A549 (cell line): ENCODE data around the gene NRSN1. TPM values are rescaled to one million over a fixed set of nuclear protein-coding genes. Genes with fewer than 3 reads are reported as not detected.
"Not testable (repeated sequence)": the region's sequence is repeated elsewhere in the genome, so short reads cannot be mapped to it uniquely, and the experiment has no call there.

Source experiments
- ATAC-seq, 2 experiments: fragments of 200-7000 bp in 1 of 2; fragments of >200 bp in 1 of 2; cut with Nextera tagmentation in 1 of 2; cut with Tn5 transposase in 1 of 2; 3 replicates each; pipeline versions ENCODE4 v1.8.0 to v1.9.1; 2018 to 2020; ENCODE audit warnings: mild to moderate bottlenecking in 1 of 2, moderate library complexity in 1 of 2
- CTCF ChIA-PET: fragments of 300-600 bp; sonication (Branson Sonifier 250); formaldehyde crosslinking; extraction: SDS; loops from one replicate; lab custom pipeline; 2021; ENCODE audit warnings: antibody characterized with exemption, inconsistent platforms; lab: Yijun Ruan, JAX
- POLR2A ChIA-PET: fragments of 350-600 bp; formaldehyde crosslinking; extraction: SDS; loops from one replicate; lab custom pipeline; 2021; ENCODE audit warnings: antibody characterized with exemption, inconsistent platforms; lab: Yijun Ruan, JAX
- DNase-seq, 2 experiments: peaks; one replicate each; pipeline versions ENCODE4 v3.0.0 to v3.0.0-alpha.2; 2011 to 2016; ENCODE audit warnings: low read depth in 1 of 2, low spot score in 1 of 2
- FAIRE-seq: peaks from 2 replicates; lab custom pipeline; 2011; peaks lifted over from hg19 to GRCh38; lab: Jason Lieb, UNC
- H3K27ac ChIP-seq, 2 experiments: fragments of >200 bp; sonication (Bioruptor Twin); formaldehyde crosslinking; 3 replicates each; pipeline ENCODE4 v1.5.1; 2016 to 2017
- H3K4me1 ChIP-seq: fragments of >200 bp; sonication (Bioruptor Twin); formaldehyde crosslinking; 3 replicates; pipeline ENCODE4 v1.6.1; 2016
- H3K4me2 ChIP-seq: fragments of >200 bp; sonication (Bioruptor Twin); formaldehyde crosslinking; 3 replicates; pipeline ENCODE4 v1.6.1; 2016
- H3K4me3 ChIP-seq: fragments of >200 bp; sonication (Bioruptor Twin); formaldehyde crosslinking; 3 replicates; pipeline ENCODE4 v1.5.1; 2016
- H3K9me3 ChIP-seq: fragments of >200 bp; sonication (Bioruptor Twin); formaldehyde crosslinking; 3 replicates; pipeline ENCODE4 v1.6.1; 2016
- BCL3 ChIP-seq: fragments of >200 bp; sonication (Bioruptor Twin); formaldehyde crosslinking; IDR thresholded peaks from 3 replicates; pipeline ENCODE4 v1.6.1; 2016
- BHLHE40 ChIP-seq: IDR thresholded peaks from 2 replicates; pipeline ENCODE4 v1.6.1; 2012; ENCODE audit warnings: low read depth, low read length, inconsistent platforms
- E2F6 ChIP-seq: IDR thresholded peaks from 2 replicates; pipeline ENCODE4 v1.6.1; 2012; ENCODE audit warnings: low read depth, borderline replicate concordance
- EHMT2 ChIP-seq: fragments of 200-600 bp; sonication (generic); IDR thresholded peaks from 2 replicates; pipeline ENCODE4 v1.6.1; 2016; ENCODE audit warnings: antibody characterized with exemption, low read depth, mild to moderate bottlenecking, moderate library complexity
- EP300 ChIP-seq, 2 experiments: fragments of >200 bp; sonication (Bioruptor Twin); formaldehyde crosslinking; IDR thresholded peaks; 2 replicates in 1 of 2; 3 replicates in 1 of 2; pipeline ENCODE4 v1.6.1; 2016 to 2017
- ESRRA ChIP-seq: fragments of 150-350 bp; IDR thresholded peaks from 2 replicates; pipeline ENCODE4 v1.6.1; 2014; ENCODE audit warnings: mild to moderate bottlenecking, low read length, borderline replicate concordance
- FOXS1 ChIP-seq: fragments of 250-450 bp; sonication (Bioruptor Pico); IDR thresholded peaks from 2 replicates; pipeline ENCODE4 v1.5.0; 2020; ENCODE audit warnings: mild to moderate bottlenecking, moderate library complexity
- HEYL ChIP-seq: fragments of 250-450 bp; sonication (Bioruptor Pico); IDR thresholded peaks from 2 replicates; pipeline ENCODE4 v1.8.0; 2021; ENCODE audit warnings: mild to moderate bottlenecking, moderate library complexity
- HOXA7 ChIP-seq: fragments of 250-450 bp; sonication (Bioruptor Pico); IDR thresholded peaks from 2 replicates; pipeline ENCODE4 v1.5.0; 2020; ENCODE audit warnings: mild to moderate bottlenecking, moderate library complexity
- JUNB ChIP-seq: fragments of >200 bp; sonication (Bioruptor Twin); formaldehyde crosslinking; IDR thresholded peaks from 2 replicates; pipeline ENCODE4 v1.6.1; 2016
- KDM1A ChIP-seq: fragments of 200-600 bp; sonication (generic); IDR thresholded peaks from 2 replicates; pipeline ENCODE4 v1.6.1; 2016; ENCODE audit warnings: low read depth, mild to moderate bottlenecking
- KDM5A ChIP-seq: fragments of 200-600 bp; sonication (generic); IDR thresholded peaks from 2 replicates; pipeline ENCODE4 v1.6.1; 2016; ENCODE audit warnings: antibody characterized with exemption, mild to moderate bottlenecking
- MYC ChIP-seq: IDR thresholded peaks from 2 replicates; pipeline ENCODE4 v1.6.1; 2012; ENCODE audit warnings: mild to moderate bottlenecking, inconsistent platforms, low read length, improper control_type of control experiment, borderline replicate concordance
- NPAS2 ChIP-seq: fragments of 250-450 bp; sonication (Bioruptor Pico); IDR thresholded peaks from 2 replicates; pipeline ENCODE4 v1.8.0; 2022; ENCODE audit warnings: mild to moderate bottlenecking, moderate library complexity, borderline replicate concordance
- PHF8 ChIP-seq: fragments of 200-600 bp; sonication (generic); IDR thresholded peaks from 2 replicates; pipeline ENCODE4 v1.6.1; 2016; ENCODE audit warnings: low read depth, mild to moderate bottlenecking, antibody characterized with exemption, moderate library complexity, borderline replicate concordance
- POLR2A ChIP-seq: IDR thresholded peaks from 2 replicates; pipeline ENCODE4 v1.6.1; 2012; ENCODE audit warnings: mild to moderate bottlenecking, low read length
- RARB ChIP-seq: fragments of 250-450 bp; sonication (Bioruptor Pico); IDR thresholded peaks from 2 replicates; pipeline ENCODE4 v1.8.0; 2021; ENCODE audit warnings: mild to moderate bottlenecking, moderate library complexity
- RCOR1 ChIP-seq: fragments of 150-350 bp; IDR thresholded peaks from 2 replicates; pipeline ENCODE4 v1.6.1; 2014; ENCODE audit warnings: antibody characterized with exemption, low read length, low read depth
- REST ChIP-seq: fragments of 200-600 bp; sonication (generic); IDR thresholded peaks from 2 replicates; pipeline ENCODE4 v1.6.1; 2016; ENCODE audit warnings: antibody characterized with exemption, mild to moderate bottlenecking, moderate library complexity
- RFX5 ChIP-seq: fragments of 450-650 bp; IDR thresholded peaks from 2 replicates; pipeline ENCODE4 v1.7.1; 2014; ENCODE audit warnings: antibody characterized with exemption, mild to moderate bottlenecking, moderate library complexity
- SREBF2 ChIP-seq: fragments of 450-650 bp; IDR thresholded peaks from 2 replicates; pipeline ENCODE4 v1.6.1; 2014; ENCODE audit warnings: mild to moderate bottlenecking, moderate library complexity
- TFCP2L1 ChIP-seq: fragments of 250-450 bp; sonication (Bioruptor Pico); IDR thresholded peaks from 2 replicates; pipeline ENCODE4 v1.5.0; 2021; ENCODE audit warnings: mild to moderate bottlenecking
- USF2 ChIP-seq: fragments of 450-650 bp; IDR thresholded peaks from 2 replicates; pipeline ENCODE4 v1.6.1; 2014; ENCODE audit warnings: antibody characterized with exemption
- WGBS: methylation state at CpG from one replicate; pipeline ENCODE4 v1.1.6; 2017; ENCODE audit errors: missing lambda C conversion rate; 5-methylcytosine and 5-hydroxymethylcytosine counted together
- polyA plus RNA-seq, 4 experiments: library from polyadenylated mRNA; depleted of rRNA in 3 of 4; stranded (reverse); fragments of >200 nt; fragmentation: RNase III in 1 of 4; extraction: RNeasy Plus Mini Kit Qiagen cat#74134 plus additional on column Dnase treatment in 1 of 4; gene quantifications; 2 replicates in 3 of 4; 3 replicates in 1 of 4; pipeline ENCODE4 v1.2.3, GENCODE V29; 2011 to 2017

NRSN1 gene
- polyA plus RNA-seq, 2 of the 4 experiments (the other 2 are of a cell fraction): not detected

GRCh38 chr6:24139639-24140038 is 13.6 kb downstream of the NRSN1 start:
- no peak for DNase-seq
- no peaks in the 10 kb centered on the region for H3K4me1 ChIP-seq
- FAIRE-seq: no peak
- H3K4me3 ChIP-seq: no peak overlapping the region
- no peaks in the 10 kb centered on the region for H3K9me3 ChIP-seq
- TF ChIP-seq KDM5A (no peak), KDM1A (no peak), NPAS2 (CRISPR knock-in tag) (no peak), FOXS1 (CRISPR knock-in tag) (no peak)
- ChIA-PET CTCF (no interaction called here), POLR2A (no interaction called here)
- H3K27ac ChIP-seq: no peak overlapping the region
- H3K4me2 ChIP-seq: no peak overlapping the region
- WGBS: 23% methylated on average over 2 of the region's 2 CpGs
- no peak for ATAC-seq

- Histone ChIP-seq H3K4me2 (no peak overlapping the region), H3K9me3 (no peaks in the 10 kb centered on the region), H3K4me3 (no peak overlapping the region), H3K27ac (no peak overlapping the region), H3K4me1 (no peaks in the 10 kb centered on the region)
- no peak for ATAC-seq
- FAIRE-seq: no peak
- 79% methylated on average over 9 of the region's 13 CpGs for WGBS
- ChIA-PET CTCF (no interaction called here), POLR2A (no interaction called here)
- TF ChIP-seq TFCP2L1 (no peak), HOXA7 (CRISPR knock-in tag) (no peak), EHMT2 (no peak), JUNB (no peak), POLR2A (no peak), RCOR1 (no peak), RARB (CRISPR knock-in tag) (no peak), MYC (no peak)
- no peak for DNase-seq
Measured at GRCh38 chr6:24140591-24140990, 14.6 kb downstream of the NRSN1 start.

- ATAC-seq, H3K9me3 ChIP-seq, H3K4me1 ChIP-seq, H3K27ac ChIP-seq, H3K4me3 ChIP-seq, FAIRE-seq, POLR2A ChIA-PET, CTCF ChIA-PET, DNase-seq, H3K4me2 ChIP-seq: not testable (repeated sequence)
- WGBS: 76% methylated on average over 8 of the region's 8 CpGs
Measured at GRCh38 chr6:24142733-24143132, 16.7 kb downstream of the NRSN1 start.

GRCh38 chr6:24145690-24146131 is 19.7 kb downstream of the NRSN1 start:
- H3K9me3 ChIP-seq: no peaks in the 10 kb centered on the region
- POLR2A ChIA-PET: no interaction called here
- DNase-seq: no peak
- TF ChIP-seq BCL3 (no peak), ESRRA (no peak), E2F6 (no peak), POLR2A (no peak), HEYL (CRISPR knock-in tag) (no peak), JUNB (no peak), KDM5A (no peak), REST (no peak), HOXA7 (CRISPR knock-in tag) (no peak), USF2 (no peak), NPAS2 (CRISPR knock-in tag) (no peak), PHF8 (no peak), BHLHE40 (no peak), SREBF2 (no peak), RFX5 (no peak), RARB (CRISPR knock-in tag) (no peak), FOXS1 (CRISPR knock-in tag) (no peak), EP300 (IDR thresholded peaks at IDR 0.05) (no peak), MYC (no peak)
- TF ChIP-seq, all 56 proteins: peak for 0
- CTCF ChIA-PET: no interaction called here
- no peak for FAIRE-seq
- Histone ChIP-seq H3K4me1 (no peaks in the 10 kb centered on the region), H3K27ac (no peak overlapping the region), H3K4me2 (no peak overlapping the region), H3K4me3 (no peak overlapping the region)
- no peak for ATAC-seq
- 33% methylated on average over 8 of the region's 9 CpGs for WGBS
